IPS-NIHi7 (cell line): ENCODE data around the gene EML5.

ENCODE experiments used
- DNase-seq: peaks from one replicate; pipeline ENCODE4 v3.0.0; 2012; ENCODE audit warnings: mixed read lengths; ENCODE audit errors: extremely low spot score

The EML5 gene

DNA sequence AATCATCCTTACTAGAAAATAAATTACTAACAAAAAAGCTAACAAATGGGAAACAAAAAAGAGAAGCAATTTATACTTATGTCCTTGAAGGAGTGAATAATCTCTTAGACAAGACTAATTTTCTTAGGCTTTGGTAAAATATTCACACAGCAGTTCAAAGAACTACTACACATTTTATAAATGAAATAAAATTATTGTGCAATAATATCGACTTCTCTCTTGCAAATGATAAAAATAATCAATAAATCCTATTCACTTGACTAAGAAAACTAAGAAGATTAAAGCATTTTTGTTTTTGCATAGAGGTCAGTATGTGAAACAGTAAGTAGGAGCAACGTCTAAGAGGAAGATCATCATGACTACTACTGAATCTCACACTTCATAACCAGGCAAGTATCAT is 82.0 kb downstream of the EML5 start:
- no peak for DNase-seq

DNA sequence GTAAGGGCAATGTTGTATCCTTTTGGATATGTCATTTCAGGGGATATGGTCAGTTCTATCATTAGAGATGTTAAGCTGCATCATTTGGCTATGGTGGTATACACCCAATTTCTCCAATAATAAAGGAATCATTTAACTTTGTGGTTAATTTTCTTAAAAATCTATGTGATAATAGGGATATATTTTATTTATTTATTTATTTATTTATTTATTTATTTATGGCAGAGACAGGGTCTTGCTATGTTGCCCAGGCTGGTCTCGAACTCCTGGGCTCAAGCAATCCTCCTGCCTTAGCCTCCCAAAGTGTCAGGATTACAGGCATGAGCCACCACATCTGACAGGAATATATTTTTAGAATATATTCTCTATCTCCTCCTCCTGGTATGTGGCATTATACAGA is 85.7 kb downstream of the EML5 start:
- DNase-seq, result no peak

DNA sequence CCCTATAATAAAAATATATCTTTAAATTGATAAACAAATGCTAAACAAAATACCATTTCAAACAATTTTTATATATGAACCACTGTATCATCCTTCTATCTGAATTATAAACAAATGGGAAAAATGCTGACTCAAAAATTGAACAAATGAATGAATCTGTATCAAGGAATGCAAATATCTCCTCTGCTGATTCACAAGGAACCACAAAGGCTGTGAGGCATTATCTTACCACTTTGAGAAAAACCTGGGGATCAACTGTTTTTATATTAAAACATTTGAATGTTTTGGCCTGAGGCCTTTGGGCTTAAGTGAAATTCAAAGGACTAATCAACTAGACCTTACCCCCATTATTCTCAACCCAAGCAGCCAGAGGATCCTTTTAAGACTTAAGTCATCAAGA is 86.3 kb downstream of the EML5 start:
- DNase-seq, result no peak

DNA sequence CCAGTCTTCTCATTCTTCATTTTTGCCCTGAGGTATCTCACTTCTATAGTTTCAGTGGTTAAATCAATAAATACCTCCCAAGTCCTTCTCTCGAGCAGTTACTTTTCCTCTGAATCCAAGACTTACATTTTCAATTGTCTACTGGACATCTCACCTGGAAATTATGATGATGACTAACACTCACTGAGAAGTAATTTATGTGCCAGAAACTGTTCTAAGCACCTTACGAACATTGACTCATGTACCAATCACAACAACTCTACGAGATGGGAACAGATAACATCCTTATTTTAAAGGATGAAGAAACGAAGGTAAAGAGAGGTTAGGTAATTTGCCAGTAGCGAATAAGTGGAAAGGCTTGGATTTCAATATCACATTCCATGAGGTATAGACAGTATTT is 94.1 kb downstream of the EML5 start:
- no peak for DNase-seq

DNA sequence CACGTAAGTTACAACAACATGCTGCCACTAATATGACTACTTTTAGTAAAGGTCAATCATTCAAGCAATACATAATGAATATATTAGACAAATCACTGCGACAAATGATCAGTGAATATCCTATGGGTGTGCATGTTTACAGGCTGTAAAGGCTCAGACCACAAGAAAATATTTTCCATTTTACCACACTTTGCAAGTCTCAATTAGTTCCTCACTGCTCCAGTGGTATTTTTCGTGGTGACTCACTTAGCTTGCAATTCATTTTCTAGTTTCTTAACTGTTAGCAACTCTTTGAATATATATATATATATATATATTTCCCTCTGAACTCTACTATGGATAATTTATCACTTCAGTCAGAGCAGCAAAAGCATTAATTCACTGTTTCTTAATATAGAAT is 96.9 kb downstream of the EML5 start:
- DNase-seq, result no peak

DNA sequence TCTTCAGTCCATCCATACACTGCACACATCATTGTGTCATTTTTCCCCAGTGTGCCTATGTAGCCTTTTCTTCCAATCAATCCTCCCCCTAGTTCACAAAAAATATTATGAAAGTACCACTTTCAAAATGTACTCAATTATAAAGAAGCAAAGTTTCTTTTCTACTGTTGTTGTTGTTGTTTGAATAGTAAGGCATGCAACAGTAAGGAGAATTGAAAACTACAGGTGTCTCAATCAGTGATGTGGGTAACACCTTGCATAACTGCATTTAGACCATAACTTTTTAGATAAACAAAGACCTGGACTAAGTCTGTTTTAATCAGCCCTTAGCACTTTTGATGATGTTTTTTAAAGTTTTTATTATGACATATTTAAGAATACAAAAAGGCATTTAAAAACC is 104.4 kb downstream of the EML5 start:
- no peak for DNase-seq

DNA sequence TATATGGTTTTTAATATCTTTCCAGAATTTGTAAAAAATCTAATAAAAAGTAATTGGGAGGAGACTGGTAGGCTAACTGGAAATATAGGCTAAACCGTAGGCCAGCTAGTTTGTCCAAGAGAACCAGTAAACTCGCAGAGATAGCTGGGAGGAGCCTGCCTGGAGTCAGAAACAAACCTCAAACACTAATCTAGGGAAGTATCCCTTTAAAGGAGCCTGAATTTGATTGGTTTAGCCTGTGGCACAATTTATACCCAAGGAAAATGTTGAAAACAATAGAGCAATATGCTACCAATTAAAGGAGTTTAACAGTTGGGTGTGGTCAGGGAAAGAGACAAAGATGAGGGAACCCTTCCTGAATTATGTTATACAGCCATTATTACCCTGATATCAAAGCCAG is 109.6 kb downstream of the EML5 start:
- peak; percentile 16 for DNase-seq

DNA sequence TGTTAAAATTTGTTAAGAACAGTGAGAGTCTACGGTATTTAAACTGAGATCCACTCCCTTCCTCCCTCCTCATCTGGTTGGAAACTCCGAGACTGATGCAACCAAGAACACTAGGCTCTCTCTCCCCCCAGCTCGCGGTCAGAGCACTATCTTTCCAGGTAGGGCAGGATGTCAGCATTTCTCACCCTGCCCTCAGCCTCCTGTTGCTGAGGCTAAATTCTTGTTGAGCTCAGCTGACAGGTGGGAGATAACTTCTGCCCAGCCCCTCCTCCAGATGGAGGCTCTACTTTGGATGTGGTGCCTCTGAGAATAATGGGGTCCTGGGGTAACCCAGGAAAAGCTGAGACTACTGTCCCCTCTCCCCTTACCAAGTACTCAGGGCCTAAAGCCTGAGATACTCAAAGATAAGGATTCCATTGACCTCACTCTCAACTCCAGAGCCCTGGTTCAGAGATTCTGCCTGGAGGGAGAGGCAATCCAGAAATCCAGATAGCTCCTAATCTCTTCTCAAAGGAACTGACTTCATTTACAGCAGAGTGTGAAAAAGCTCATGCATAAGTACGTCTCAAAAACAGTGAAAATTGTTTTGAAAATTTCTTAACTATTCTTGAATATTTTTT is 110.1 kb downstream of the EML5 start:
- DNase-seq, result peak; percentile 69

DNA sequence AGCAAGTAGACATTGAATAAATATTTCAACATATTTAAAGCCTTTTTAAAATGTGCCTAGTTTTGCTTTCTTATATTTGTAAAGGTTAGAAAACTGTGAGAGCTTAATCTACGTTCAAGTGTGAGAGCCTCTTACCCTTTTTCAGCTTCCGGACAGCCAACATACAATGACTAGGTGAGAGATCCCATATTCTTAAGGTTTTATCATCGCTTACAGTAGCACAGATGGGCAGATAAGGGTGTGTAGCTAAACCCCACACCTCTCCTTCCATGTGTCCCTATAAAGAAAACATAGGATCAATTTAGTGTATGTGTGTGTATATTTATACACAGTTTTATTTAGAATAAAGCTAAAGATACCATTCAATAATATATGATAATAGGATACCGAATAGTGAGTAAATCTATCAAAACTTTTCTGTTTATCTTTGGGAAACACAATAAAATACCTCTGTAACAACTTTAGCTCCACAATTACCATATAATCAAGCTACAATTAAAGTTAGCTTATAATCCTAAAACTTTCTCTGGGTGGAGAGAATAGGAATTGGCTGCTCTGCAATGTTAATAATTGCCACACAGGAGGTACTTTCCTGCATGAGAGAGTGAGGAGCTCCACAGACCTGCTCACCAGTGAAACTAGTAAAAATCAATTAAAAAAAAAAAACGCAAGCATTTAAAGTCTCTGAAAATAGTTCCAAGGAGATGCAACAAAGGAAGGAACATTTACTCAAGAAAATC is 110.8 kb downstream of the EML5 start:
- no peak for DNase-seq

DNA sequence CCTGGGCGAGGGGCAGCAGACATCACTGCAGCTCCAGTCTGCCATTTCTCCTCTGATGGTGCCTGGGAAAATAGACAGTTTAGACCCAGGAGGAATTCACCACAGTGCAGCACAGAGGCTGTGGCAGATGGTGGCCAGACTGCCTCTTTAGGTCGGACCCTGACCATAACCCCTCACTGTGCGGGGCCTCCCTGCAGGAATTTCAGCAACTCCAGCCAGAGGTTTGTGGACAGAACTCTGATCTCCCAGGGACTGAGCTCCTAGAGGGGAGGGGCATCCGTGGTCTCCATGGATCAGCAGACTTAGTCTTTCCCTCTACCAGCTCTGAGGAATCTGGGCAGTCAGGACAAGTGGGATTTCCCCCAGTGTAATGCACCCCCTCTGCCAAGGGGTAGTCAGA is 123.4 kb downstream of the EML5 start:
- no peak for DNase-seq

DNA sequence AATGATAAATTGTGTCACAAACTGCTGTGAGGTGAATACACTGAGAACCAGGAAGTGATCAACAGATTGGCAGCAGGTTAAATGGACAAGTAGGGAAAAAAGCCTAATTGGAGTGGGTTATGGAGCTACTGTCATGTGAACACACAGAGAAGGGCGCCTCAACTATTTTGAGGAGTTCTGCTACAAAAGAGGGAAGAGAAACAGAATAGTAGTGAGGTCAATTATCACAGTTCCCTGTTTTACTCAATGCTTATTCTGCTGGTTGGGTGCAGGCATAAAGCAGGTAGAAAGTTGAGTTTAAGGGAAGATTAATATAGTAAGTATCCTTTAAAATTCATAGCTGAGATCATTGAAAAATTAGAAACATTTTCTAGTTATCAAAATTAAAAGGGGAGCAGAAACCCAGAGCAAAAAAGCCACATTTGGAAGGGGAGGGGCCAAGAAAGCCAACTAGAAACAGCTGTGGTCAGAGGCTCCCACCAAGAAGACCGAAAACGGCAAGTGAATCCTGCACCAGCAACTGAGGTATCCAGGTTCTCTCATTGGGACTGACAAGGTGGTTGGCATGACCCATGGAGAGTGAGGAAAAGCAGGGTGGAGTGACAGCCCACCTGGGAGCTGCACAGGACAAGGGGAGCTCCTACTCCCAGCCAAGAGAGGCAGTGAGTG is 124.2 kb downstream of the EML5 start:
- DNase-seq, result no peak

DNA sequence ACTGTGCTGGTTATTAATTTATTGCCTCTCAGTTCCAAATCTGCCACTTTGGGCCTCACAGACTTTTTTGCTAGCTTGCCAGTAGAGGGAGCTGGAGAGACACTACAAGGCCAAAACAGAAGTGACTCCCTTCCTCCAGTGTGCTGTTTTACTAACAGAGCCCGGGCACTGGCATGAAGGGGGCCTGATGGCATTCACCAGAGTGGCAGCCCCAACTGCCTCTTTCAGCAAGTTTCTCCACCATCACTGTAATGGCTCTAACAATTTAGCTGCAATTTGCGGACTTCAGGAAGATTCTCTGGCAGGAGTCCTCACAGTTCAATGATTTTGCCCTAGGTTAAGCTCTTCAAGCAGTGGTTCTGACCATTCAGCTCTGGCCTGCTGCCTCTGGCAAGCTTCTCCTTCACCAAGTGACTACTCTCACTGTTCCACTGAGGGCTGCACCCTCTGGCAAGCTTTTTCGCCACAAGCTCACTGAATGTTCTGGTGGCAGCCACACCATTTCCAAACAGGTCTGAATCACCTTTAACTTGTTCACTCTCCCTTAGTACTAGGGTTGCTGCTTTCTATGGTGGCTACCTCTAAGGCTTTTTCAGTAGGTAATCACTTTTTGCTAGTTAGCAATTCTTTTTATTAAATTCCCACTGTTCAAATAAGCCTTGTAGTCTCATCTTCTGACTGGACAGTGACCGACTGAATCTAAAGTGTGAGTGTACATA is 125.0 kb downstream of the EML5 start:
- DNase-seq, result peak; percentile 82

DNA sequence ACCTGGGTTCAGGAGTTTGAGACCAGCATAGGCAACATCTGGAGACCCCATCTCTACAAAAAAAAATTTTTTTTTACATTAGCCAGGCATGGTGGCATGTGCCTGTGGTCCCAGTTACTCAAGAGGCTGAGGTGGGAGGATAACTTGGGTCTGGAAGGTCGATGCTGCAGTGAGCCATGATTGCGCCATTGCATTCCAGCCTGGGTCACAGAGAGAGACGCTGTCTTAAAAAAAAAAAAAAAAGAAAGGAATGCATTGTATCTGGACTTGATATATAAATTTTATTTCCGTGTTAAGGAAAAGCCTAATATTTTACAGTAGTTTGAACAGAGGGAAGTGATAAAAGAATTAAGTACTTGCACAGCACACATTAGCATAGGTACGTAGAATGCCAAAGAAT is 132.7 kb downstream of the EML5 start:
- DNase-seq, result no peak

DNA sequence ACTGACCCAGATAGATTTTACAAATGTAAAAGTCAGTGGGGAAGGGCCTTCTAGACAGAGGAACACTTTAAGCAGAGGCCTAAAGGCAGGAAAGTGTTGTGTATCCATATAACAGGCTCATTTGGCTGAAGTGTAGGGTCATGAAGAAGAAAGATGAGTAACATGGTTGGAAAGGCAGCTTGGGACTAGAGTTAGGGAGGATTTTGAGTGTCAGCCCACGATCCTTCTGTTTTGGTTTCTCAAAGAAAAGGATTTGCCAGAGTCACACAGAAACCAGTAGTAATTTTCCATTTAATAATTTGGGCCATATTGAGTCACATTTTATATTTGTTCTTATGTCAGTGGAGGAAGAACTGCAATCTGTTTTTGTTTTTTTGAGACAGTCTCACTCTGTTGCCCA is 153.5 kb downstream of the EML5 start:
- no peak for DNase-seq

DNA sequence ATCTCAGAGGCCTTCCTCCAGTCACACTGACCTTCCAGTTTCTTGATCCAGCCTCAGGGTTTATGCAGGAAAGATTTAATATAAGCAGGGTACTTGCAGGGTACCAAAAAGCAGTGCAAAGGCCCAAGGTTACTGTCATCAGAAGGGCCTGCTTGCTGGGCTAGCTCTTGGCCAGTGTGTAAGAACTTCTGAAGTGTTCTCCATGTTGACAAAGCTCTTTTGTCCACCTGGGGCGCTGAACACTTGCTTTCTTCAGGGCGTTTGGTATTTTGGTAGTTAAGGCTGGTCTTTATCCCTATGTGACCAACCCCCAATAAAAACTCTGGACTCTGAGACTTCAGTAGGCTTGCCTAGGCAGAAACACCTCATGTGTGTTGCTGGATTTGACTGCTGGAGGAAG is 160.2 kb downstream of the EML5 start:
- DNase-seq, result no peak

DNA sequence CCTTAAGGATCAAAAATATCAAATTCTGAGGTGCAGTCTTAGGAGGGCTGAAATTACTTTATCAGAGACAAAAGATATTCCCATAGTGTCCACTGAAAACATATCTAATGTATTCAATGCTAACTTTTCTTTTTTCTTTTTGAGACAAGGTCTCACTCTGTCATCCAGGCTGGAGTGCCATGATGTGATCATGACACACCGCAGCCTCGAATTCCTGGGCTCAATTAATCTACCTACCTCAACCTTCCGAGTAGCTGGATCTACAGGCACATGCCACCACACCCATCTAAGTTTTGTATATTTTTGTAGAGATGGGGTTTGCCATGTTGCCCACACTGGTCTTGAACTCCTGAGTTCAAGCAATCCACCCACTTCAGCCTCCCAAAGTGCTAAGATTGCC is 161.7 kb downstream of the EML5 start:
- no peak for DNase-seq

DNA sequence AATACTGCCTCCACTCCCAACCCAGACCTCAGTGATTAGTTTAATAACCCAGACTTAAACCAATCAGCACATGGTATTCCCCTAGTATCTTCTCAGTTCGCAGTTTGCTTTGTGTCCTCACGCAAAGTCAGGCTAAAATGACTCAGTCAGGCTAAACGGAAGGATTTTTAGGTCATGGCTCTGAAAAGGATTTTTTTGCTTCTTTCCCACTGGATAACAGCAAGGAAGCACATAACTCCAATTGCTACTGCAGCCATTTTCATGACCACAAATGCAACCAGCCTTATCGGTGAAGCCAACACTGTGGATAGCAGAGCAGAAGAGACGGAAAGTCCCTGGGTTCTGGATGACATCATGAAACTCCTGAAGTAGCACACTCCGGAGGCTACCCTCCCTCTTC is 162.2 kb downstream of the EML5 start:
- DNase-seq, result peak; percentile 22

DNA sequence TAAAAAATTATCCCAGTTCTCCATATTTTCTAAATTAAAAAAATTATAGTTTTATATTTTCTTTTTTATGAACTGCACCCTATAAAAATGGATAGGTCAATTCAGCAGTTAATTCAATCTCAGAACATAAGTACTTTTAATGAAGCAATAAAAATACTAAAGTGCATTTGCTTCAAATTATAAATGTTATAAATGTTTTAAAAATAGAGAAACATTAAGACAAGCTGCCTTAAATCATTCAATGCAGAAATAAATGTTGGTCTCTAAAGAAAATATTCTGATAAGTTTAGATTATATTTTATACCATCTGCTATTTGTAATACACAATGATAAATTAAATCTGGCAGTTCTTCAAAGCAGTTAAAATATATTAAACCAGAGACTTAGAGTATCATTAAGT is 164.3 kb downstream of the EML5 start:
- no peak for DNase-seq

DNA sequence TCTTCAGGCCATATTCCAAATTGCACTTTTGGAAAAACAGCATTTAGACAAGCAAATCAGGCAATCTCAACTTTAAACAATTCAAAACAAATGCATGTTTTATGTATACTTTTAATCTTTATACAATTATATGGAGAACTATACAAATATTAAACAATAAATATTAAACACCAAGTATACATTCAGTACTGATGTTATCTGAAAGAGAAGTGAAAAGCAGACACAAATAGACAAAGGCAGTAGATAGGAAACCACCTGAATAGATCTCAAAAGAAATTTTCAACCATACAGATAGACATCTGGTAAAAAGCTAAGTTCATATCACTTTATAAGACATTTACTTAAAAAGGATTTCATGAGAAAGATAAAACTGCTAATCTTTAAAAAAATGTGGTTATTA is 164.7 kb downstream of the EML5 start:
- DNase-seq, result no peak

DNA sequence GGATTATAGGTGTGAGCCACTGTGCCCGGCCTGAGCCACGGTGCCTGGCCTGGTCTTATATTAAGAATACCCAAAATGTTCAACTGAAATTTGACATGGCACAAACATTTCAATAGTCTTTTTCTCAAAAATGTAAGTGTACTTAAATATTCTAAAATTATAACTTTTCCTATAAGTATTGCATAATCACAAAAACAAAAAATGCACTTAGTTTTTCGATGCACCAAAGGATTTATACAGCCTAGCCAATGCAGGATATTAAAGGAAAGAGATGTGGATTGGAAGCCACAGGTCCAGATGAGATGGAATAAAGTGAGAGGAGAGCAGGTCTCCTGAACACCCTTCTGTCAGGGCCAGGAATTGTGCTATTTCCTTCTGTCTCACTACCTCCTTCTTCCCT is 167.1 kb downstream of the EML5 start:
- no peak for DNase-seq

DNA sequence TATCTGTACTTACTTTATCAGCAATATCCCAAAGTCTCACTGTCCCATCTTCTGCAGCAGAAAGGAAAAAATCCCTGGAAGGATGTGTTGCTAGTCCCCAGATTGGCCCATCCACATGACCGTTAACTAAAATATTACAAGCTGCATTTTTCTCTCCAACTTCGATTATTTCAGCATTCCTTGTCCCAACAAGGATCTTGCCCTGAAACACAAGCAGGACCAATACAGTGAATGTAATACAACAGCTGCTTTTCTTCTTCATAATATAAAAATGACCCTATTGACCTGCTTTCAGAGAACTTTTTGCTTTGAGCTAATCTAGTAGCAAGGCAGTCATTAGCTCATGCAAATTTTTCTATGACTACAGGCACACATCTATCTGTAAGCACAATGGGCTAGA is 171.7 kb downstream of the EML5 start:
- DNase-seq, result no peak

DNA sequence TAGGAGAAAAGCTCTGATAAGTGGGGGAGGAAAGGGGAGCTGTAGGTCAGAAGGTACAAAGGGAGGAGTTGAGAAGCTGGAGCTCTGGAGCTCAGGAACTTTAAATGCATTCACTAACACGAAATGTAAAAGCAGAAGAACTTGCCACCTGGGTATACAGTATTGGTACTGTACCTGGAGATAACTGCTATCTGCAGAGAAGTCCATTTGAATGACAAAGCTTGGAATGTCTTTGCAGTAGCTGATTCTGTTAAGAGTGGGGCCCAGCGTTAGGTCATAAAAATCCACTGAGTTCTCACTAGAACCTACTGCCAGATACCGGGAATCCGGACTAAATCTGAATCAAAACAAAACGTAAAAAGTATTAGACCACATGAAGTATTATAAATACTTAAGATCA is 174.3 kb downstream of the EML5 start:
- DNase-seq, result peak; percentile 16

DNA sequence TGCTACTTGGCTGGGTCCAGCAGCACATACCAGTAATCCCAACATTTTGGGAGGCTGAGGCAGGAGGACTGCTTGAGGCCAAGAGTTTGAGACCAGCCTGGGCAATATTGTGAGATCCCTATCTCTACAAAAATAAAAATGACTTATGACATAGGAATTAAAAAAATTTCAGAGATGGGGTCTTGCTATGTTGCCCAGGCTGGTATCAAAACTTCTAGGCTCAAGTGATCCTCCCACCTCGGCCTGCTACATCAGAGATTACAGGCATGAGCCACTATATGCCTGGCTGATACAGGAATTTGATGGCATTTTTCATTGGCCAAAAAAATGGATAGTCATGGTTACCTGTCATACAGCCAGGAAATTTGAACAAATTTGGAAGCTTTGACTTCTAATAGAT is 175.3 kb downstream of the EML5 start:
- DNase-seq, result no peak
